Duodenal mucosa (tissue), 2 donors: ENCODE measurements around the gene CRELD2.

ENCODE experiments used
- H3K27ac ChIP-seq: one replicate; pipeline ENCODE4 v1.7.0; 2013; ENCODE audit warnings: low read depth, low read length
- H3K27me3 ChIP-seq, 2 donors: one replicate each; pipeline ENCODE4 v1.7.0; 2013; ENCODE audit warnings: low read length in 2 of 2, control low read depth in 1 of 2; ENCODE audit not compliant: insufficient read depth in 2 of 2, control insufficient read depth in 1 of 2
- H3K36me3 ChIP-seq, 2 donors: one replicate each; pipeline ENCODE4 v1.7.0; 2013; ENCODE audit warnings: low read length in 2 of 2, control low read depth in 1 of 2; ENCODE audit not compliant: insufficient read depth in 2 of 2, control insufficient read depth in 1 of 2
- H3K4me1 ChIP-seq, 2 donors: one replicate each; pipeline ENCODE4 v1.7.0; 2013; ENCODE audit warnings: low read length in 2 of 2, control low read depth in 1 of 2; ENCODE audit not compliant: insufficient read depth in 2 of 2, control insufficient read depth in 1 of 2
- H3K4me3 ChIP-seq, 2 donors: one replicate each; pipeline ENCODE4 v1.7.0; 2013; ENCODE audit warnings: low read length in 2 of 2, low read depth in 1 of 2
- H3K9ac ChIP-seq, 2 donors: one replicate each; pipeline ENCODE4 v1.7.0; 2013; ENCODE audit warnings: low read length in 2 of 2, low read depth in 1 of 2
- H3K9me3 ChIP-seq, 2 donors: one replicate each; pipeline ENCODE4 v1.7.0; 2013; ENCODE audit warnings: low read length in 2 of 2, control low read depth in 1 of 2; ENCODE audit not compliant: control insufficient read depth in 1 of 2

Gene CRELD2

GRCh38 chr22:49887702-49888101, 30.7 kb upstream of the CRELD2 start:
- no peaks in the 10 kb centered on the region for H3K4me1 ChIP-seq
- no peak overlapping the region for H3K4me3 ChIP-seq
- no peak overlapping the region for H3K27ac ChIP-seq
- H3K9ac ChIP-seq: no peak overlapping the region
- no peaks in the 10 kb centered on the region for H3K27me3 ChIP-seq
- H3K9me3 ChIP-seq: no peaks in the 10 kb centered on the region
- peaks cover 35 to 59% of the 10 kb centered on the region in 2 donors for H3K36me3 ChIP-seq

GRCh38 chr22:49889071-49889470, 29.4 kb upstream of the CRELD2 start:
- Histone ChIP-seq H3K9me3 (no peaks in the 10 kb centered on the region), H3K27me3 (no peaks in the 10 kb centered on the region), H3K4me3 (no peak overlapping the region), H3K4me1 (no peaks in the 10 kb centered on the region), H3K9ac (no peak overlapping the region), H3K27ac (no peak overlapping the region), H3K36me3 (peaks cover 35 to 56% of the 10 kb centered on the region in 2 donors)

GRCh38 chr22:49892226-49892899, 26.1 kb upstream of the CRELD2 start:
- H3K9me3 ChIP-seq: no peaks in the 10 kb centered on the region
- no peak overlapping the region for H3K4me3 ChIP-seq
- peaks cover 14 to 25% of the 10 kb centered on the region in 2 donors for H3K36me3 ChIP-seq
- no peak overlapping the region for H3K27ac ChIP-seq
- no peak overlapping the region for H3K9ac ChIP-seq
- H3K27me3 ChIP-seq: no peaks in the 10 kb centered on the region
- no peaks in the 10 kb centered on the region for H3K4me1 ChIP-seq

DNA sequence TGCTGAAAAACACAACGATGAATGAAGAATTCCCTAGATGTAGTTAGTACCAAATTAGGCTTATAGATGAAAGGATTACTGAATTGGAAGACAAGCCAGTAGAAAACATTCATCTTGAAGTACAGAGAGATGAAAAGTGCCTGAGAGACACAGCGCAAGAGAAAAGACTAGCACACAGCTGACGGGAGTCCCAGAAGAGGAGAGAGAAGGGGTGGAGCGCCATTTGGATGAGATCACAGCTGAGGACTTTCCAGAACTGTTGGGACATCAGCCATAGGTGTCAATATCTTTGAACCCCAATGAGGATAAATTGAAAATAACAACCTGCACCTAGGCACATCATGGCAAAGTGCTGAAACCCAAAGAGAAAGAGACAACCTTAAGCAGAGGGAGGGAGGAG, 25.4 kb upstream of the CRELD2 start:
- H3K27me3 ChIP-seq: no peaks in the 10 kb centered on the region
- H3K9ac ChIP-seq: no peak overlapping the region
- no peak overlapping the region for H3K4me3 ChIP-seq
- H3K4me1 ChIP-seq: no peaks in the 10 kb centered on the region
- H3K36me3 ChIP-seq: peaks cover 14 to 19% of the 10 kb centered on the region in 2 donors
- H3K9me3 ChIP-seq: no peaks in the 10 kb centered on the region
- H3K27ac ChIP-seq: no peak overlapping the region

GRCh38 chr22:49894322-49895054, 23.9 kb upstream of the CRELD2 start:
- H3K4me3 ChIP-seq: no peak overlapping the region
- H3K36me3 ChIP-seq: peaks cover 12 to 14% of the 10 kb centered on the region in 2 donors
- H3K9ac ChIP-seq: no peak overlapping the region

DNA sequence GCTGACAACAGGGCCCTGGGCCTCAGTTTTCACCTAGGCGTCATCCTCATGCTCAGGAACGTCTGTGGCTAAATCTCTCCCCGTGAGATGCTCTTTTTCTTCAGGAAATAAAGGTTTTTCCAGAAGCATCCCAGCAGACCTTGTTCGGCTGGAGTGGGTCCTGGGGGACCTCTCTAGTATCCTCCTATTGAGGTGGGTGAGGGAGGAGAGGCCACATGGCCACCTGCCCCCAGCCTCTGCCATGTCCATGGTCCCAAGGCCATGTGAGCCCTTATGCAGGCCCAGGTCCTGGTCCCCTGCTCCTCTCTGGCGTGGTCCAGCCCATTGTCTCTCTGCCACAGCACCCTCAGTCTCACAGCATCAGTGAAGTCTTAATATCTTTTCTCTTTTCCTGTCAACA, 22.2 kb upstream of the CRELD2 start:
- Histone ChIP-seq H3K9me3 (no peaks in the 10 kb centered on the region), H3K9ac (no peak overlapping the region), H3K36me3 (peaks cover 13 to 25% of the 10 kb centered on the region in 2 donors), H3K27me3 (no peaks in the 10 kb centered on the region), H3K4me1 (no peaks in the 10 kb centered on the region), H3K4me3 (no peak overlapping the region), H3K27ac (no peak overlapping the region)

More at GRCh38 chr22:49894322-49895054, 23.9 kb upstream of the CRELD2 start:
- H3K27me3 ChIP-seq: no peaks in the 10 kb centered on the region
- H3K4me1 ChIP-seq: no peaks in the 10 kb centered on the region
- no peaks in the 10 kb centered on the region for H3K9me3 ChIP-seq
- H3K27ac ChIP-seq: no peak overlapping the region

- peaks cover 19 to 30% of the 10 kb centered on the region in 2 donors for H3K36me3 ChIP-seq
- no peaks in the 10 kb centered on the region for H3K4me1 ChIP-seq
- no peaks in the 10 kb centered on the region for H3K9me3 ChIP-seq
- H3K4me3 ChIP-seq: no peak overlapping the region
- H3K9ac ChIP-seq: no peak overlapping the region
- no peaks in the 10 kb centered on the region for H3K27me3 ChIP-seq
- H3K27ac ChIP-seq: no peak overlapping the region
These were observed 21.3 kb upstream of the CRELD2 start for GRCh38 chr22:49897015-49897684.

DNA sequence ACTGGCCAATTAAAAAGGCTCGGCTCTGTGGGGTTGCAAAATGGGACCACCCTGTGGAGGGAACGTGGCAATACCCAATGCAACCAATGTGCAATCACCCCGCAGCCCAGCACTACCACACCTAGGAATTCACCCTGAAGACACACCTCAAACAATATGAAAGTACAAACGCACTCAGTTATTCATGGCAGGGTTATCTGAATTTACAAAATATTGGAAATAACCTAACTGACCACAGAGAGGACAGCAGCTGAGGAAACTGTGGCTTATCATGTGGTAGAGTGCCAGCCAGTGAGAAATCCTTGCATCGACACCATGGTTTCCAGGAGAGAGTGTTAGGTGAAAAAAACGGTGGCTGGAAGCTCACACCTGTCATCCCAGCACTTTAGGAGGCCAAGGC, 18.9 kb upstream of the CRELD2 start:
- Histone ChIP-seq H3K27ac (no peak overlapping the region), H3K36me3 (peaks cover 28 to 48% of the 10 kb centered on the region in 2 donors), H3K4me3 (no peak overlapping the region), H3K27me3 (no peaks in the 10 kb centered on the region), H3K4me1 (no peaks in the 10 kb centered on the region), H3K9ac (no peak overlapping the region), H3K9me3 (no peaks in the 10 kb centered on the region)

- H3K9ac ChIP-seq: no peak overlapping the region
- no peaks in the 10 kb centered on the region for H3K27me3 ChIP-seq
- H3K9me3 ChIP-seq: no peaks in the 10 kb centered on the region
- no peak overlapping the region for H3K4me3 ChIP-seq
- no peaks in the 10 kb centered on the region for H3K4me1 ChIP-seq
- H3K36me3 ChIP-seq: peaks cover 28 to 49% of the 10 kb centered on the region in 2 donors
- no peak overlapping the region for H3K27ac ChIP-seq
These were observed 17.8 kb upstream of the CRELD2 start for GRCh38 chr22:49900441-49901230.
